ENCODE data around the gene ESYT2. TPM values are rescaled to one million over a fixed set of nuclear protein-coding genes. Genes with fewer than 3 reads are reported as not detected.

ESYT2 gene
- total RNA-seq, 1 donor from 2014 or later: 83.9 TPM

GRCh38 chr7:158744070-158744469 lies 85.2 kb downstream of the ESYT2 start:
- DNase-seq (ENCODE audit: low spot score): no peak

DNA sequence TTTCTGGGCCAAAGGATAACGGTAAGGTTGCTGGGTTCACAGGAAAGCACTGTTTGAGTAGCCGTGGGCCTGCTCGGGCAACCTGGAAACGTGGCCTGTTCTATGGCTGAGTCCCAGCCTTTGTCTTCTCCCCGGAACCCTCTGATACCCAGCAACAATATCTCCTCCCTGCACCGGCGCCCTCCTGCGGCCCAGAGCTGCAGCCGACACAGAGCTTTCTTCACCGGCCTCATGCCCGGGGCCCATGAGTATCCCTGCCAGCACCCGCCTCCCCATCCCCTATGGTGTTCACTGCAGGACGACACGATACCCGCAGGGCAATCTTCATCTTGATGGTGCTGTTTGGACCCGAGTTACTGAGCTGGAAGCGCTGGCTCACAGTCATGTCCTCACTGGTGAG lies 86.1 kb downstream of the ESYT2 start:
- no peak for DNase-seq (ENCODE audit: low spot score)

- no peak for DNase-seq (ENCODE audit: low spot score)
Observed at GRCh38 chr7:158742065-158742821, 87.1 kb downstream of the ESYT2 start.

- DNase-seq (ENCODE audit: low spot score): no peak
Observed at GRCh38 chr7:158741294-158741666, 88.0 kb downstream of the ESYT2 start.

GRCh38 chr7:158740657-158741293 lies 88.5 kb downstream of the ESYT2 start:
- no peak for DNase-seq (ENCODE audit: low spot score)

GRCh38 chr7:158740013-158740656 lies 89.2 kb downstream of the ESYT2 start:
- no peak for DNase-seq (ENCODE audit: low spot score)

GRCh38 chr7:158738841-158739240 lies 90.5 kb downstream of the ESYT2 start:
- DNase-seq (ENCODE audit: low spot score): no peak

GRCh38 chr7:158737064-158737695 lies 92.1 kb downstream of the ESYT2 start:
- no peak for DNase-seq (ENCODE audit: low spot score)

DNA sequence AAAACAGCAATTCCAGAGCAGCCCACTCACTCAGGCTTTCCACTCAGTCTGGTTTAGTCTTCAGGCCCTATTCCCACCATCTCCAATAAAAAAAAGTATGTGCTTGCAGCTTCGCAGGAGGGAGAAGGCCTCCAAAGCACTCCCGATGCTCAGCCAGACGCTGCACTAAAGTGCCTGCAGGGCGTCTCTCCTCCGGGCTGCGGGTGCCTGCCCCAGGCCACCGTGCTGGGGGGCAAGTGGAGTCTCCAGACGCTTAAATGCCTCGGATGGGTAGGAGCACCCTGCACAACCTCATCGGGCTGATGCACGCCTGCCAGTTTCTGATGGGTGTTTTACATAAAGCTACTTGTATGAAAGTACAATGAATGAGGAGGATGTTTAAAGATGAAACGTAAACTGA lies 93.4 kb downstream of the ESYT2 start:
- DNase-seq (ENCODE audit: low spot score): no peak

GRCh38 chr7:158734861-158735260 lies 94.4 kb downstream of the ESYT2 start:
- DNase-seq (ENCODE audit: low spot score): no peak

- DNase-seq (ENCODE audit: low spot score): no peak
Observed at GRCh38 chr7:158733775-158734494, 95.4 kb downstream of the ESYT2 start.

DNA sequence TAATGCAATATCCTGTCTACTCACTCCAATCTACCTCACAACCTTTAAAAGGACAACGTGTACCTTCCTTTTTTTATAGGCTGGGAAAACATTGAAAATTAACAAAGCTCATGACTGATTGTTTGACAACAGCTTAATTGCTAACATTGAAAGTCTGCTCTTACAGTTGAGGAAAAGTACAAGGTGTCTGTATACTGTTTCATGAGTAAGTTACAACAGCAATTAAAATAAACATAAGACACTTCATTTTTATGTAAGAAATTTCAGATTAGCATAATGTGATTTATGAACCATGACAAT lies 96.1 kb downstream of the ESYT2 start:
- no peak for DNase-seq (ENCODE audit: low spot score)

DNA sequence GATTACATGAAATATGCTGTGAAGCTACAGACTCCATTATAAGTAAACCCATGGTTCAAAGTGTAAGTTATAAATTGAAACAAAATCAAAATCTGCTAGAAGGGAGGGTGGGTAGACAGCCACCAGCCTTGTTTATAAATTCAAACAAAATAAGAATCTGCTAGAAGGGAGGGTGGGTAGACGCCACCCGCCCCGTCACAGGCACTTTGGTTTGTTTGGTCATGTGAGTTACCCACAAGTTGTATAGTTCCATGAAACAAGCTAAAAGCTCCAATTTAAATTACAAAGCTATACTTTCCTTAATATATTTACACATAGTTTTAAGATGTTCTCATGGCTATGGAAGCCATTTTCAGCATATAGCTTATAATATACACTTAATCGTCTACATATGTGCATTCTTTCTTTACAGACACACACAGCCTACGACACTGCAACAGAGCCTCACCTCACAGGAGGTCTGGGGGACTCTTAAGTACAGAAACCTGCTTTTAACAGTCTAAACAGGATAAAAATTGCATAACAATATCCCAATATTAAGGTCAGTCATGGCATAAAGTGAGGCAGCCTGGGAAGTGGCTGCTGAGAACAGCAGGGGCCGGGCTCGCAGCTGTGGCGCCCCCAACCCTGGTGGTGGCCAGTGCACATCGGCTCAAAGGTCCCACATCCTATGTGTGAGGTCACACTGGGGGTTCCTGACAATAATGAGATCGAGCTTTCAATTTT lies 96.7 kb downstream of the ESYT2 start:
- no peak for DNase-seq (ENCODE audit: low spot score)

GRCh38 chr7:158731761-158732160 lies 97.5 kb downstream of the ESYT2 start:
- no peak for DNase-seq (ENCODE audit: low spot score)

- DNase-seq (ENCODE audit: low spot score): no peak
Observed at GRCh38 chr7:158730383-158731346, 98.6 kb downstream of the ESYT2 start.

DNA sequence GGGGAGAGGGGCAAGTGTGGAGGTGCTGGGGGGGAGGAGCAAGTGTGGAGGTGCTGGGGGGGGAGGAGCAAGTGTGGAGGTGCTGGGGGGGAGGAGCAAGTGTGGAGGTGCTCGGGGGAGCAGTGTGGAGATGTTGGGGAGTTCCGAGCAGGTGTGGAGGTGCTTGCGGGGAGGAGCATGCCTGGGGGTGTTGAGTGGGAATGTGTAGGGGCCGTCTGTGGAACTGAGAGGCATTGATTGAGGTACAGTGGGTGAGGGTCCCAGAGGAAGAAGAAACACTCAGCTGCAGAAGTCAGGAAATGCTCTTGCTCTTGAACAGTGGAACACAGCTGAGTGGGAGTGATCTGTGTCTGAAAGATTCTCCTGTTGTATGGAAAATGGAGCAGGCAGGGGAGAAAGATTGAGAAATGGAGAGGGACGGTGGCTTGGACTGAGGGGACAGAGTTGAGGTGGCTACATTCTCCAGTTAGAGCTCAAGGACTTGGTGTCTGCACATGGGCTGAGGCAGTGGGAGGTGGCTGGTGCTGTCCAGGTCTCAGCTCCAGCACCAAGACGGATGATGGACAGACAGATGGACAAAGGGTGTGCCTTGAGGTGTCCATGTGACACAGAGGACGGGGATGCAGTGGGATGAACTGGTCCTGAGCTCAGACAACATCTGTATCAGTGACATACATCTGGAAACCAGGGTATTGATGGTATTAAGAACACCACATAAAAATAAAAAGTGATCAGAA lies 99.5 kb downstream of the ESYT2 start:
- DNase-seq (ENCODE audit: low spot score): no peak

DNA sequence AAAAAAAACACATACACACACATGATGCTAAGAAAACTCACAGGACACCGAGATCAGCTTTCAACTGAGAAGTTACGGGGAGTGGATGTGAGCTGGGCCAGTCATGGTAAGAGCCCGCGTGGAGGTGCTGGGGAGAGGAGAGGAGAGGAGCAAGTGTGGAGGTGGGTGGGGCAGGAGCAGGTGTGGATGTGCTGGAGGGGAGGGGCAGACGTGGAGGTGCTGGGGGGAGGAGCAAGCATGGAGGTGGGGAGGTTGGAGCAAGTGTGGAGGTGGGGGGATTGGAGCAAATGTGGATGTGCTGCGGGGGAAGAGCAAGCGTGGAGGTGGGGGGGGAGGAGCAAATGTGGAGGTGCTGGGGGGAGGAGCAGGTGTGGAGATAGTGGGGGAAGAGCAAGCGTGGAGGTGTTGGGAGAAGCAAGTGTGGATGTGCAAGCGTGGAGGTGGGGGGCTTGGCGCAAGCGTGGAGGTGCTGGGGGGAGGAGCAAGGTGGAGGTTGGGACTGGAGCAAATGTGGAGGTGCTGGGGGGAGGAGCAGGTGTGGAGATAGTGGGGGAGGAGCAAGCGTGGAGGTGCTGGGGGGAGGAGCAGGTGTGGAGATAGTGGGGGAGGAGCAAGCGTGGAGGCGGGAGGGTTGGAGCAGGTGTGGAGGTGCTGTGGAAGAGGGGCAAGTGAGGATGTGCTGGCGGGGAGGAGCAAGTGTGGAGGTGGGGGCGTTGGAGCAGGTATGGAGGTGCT lies 100.2 kb downstream of the ESYT2 start:
- no peak for DNase-seq (ENCODE audit: low spot score)

GRCh38 chr7:158727690-158728089 lies 101.6 kb downstream of the ESYT2 start:
- DNase-seq (ENCODE audit: low spot score): no peak

DNA sequence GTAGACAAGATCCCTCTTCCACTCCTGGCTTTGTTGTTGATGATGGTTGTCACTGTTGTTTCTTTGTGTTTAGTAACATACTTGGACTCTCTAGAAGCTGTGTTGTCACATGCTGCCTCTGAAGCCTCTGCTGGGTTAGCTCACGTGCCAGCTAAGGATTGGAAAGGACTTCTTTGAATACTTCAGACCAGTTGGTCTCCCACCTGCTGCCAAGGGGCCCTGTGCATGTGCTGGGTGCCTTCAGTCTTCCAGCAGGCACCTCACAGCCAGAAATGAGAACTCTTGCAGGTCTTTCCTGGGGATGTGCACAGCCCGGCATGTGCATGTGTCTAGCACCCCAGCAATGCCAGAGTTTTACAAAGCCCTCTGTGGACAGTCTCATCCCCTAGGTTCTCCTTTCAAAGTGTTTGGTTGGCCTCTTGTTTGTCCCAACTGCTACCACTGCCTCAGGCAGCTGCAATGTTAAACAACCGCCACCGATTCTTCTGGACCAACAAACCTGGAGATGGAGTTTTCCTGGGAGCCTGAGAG lies 103.0 kb downstream of the ESYT2 start:
- no peak for DNase-seq (ENCODE audit: low spot score)

Measured in ureter (tissue), 1 donor.